CD4-positive, alpha-beta T cell (primary cell): ENCODE measurements around the gene PDIA4. TPM values are rescaled to one million over a fixed set of nuclear protein-coding genes. Genes with fewer than 3 reads are reported as not detected.

ENCODE experiments used
- ATAC-seq: fragments of 200-7000 bp; cut with Tn5 transposase; one replicate; pipeline ENCODE4 v1.10.0; 2022; ENCODE audit warnings: mild to moderate bottlenecking; ENCODE audit not compliant: poor library complexity
- CTCF ChIA-PET: fragments of 350-600 bp; sonication (Branson Sonifier 250); formaldehyde crosslinking; loops from one replicate; lab custom pipeline; 2021; ENCODE audit warnings: antibody characterized with exemption, inconsistent platforms; lab: Charles Lee
- POLR2A ChIA-PET: fragments of 350-600 bp; sonication (Branson Sonifier 250); formaldehyde crosslinking; loops from one replicate; lab custom pipeline; 2021; ENCODE audit warnings: antibody characterized with exemption, inconsistent platforms; lab: Charles Lee
- DNase-seq, 14 experiments: peaks; one replicate each; pipeline ENCODE4 v3.0.0-alpha.2; 2013 to 2020; ENCODE audit warnings: mixed read lengths in 2 of 14
- H3K27ac ChIP-seq, 2 donors: one replicate each; pipeline versions ENCODE4 v1.5.1 to v1.7.0; 2013; ENCODE audit warnings: low read length in 2 of 2, low read depth in 1 of 2, mild to moderate bottlenecking in 1 of 2
- H3K27me3 ChIP-seq, 2 experiments: 1 replicate in 1 of 2; 2 replicates in 1 of 2; pipeline versions ENCODE4 v1.6.1 to v1.7.0; 2013; ENCODE audit warnings: low read length in 2 of 2, control low read depth in 1 of 2, mild to moderate bottlenecking in 1 of 2, moderate library complexity in 1 of 2; ENCODE audit not compliant: insufficient read depth in 2 of 2, control insufficient read depth in 1 of 2
- H3K36me3 ChIP-seq: one replicate; pipeline ENCODE4 v1.6.1; 2013; ENCODE audit warnings: low read length, control low read depth; ENCODE audit not compliant: insufficient read depth
- H3K4me1 ChIP-seq: one replicate; pipeline ENCODE4 v1.6.1; 2013; ENCODE audit warnings: low read length, control low read depth; ENCODE audit not compliant: insufficient read depth
- H3K4me3 ChIP-seq: one replicate; pipeline ENCODE4 v1.5.1; 2013; ENCODE audit warnings: mild to moderate bottlenecking, low read length, moderate library complexity
- H3K9me3 ChIP-seq, 2 experiments: 1 replicate in 1 of 2; 2 replicates in 1 of 2; pipeline versions ENCODE4 v1.6.1 to v1.7.0; 2013; ENCODE audit warnings: low read length in 2 of 2, mild to moderate bottlenecking in 2 of 2, control low read depth in 1 of 2, moderate library complexity in 1 of 2; ENCODE audit not compliant: control insufficient read depth in 1 of 2, insufficient read depth in 1 of 2
- H3K27ac Mint-ChIP-seq: one replicate; pipeline ENCODE4 v1.8.0; 2020; ENCODE audit warnings: mixed read lengths
- H3K27me3 Mint-ChIP-seq: one replicate; pipeline ENCODE4 v1.8.0; 2021; ENCODE audit warnings: mixed read lengths
- H3K36me3 Mint-ChIP-seq: one replicate; pipeline ENCODE4 v1.8.0; 2021; ENCODE audit warnings: low read depth, mixed read lengths
- H3K4me1 Mint-ChIP-seq: one replicate; pipeline ENCODE4 v1.8.0; 2021; ENCODE audit warnings: low read depth, mixed read lengths
- H3K4me3 Mint-ChIP-seq: one replicate; pipeline ENCODE4 v1.8.0; 2020; ENCODE audit warnings: mild to moderate bottlenecking, mixed read lengths
- H3K9me3 Mint-ChIP-seq: one replicate; pipeline ENCODE4 v1.8.0; 2020; ENCODE audit warnings: mixed read lengths
- intact Hi-C, 2 experiments: fragments of 100-400 bp; cut with DNase I in 1 of 2; cut with micrococcal nuclease in 1 of 2; formaldehyde crosslinking; loops; one replicate each; pipeline versions ENCODE4 v1.15.1 to v1.9.0; 2023 to 2025; cut with DNase I, micrococcal nuclease
- total RNA-seq, 174 experiments: library from RNA in 2 of 174; stranded (reverse) in 2 of 174; gene quantifications; one replicate each; pipeline ENCODE4 v1.2.3 and lab custom pipeline; 2021 to 2026
- TF ChIP-seq, protein P1 (sequence below): fragments of 200-600 bp; IDR thresholded peaks from one replicate; pipeline ENCODE4 v1.8.0; 2022; ENCODE audit warnings: antibody characterized with exemption, mild to moderate bottlenecking

The PDIA4 gene
- total RNA-seq, 2 experiments from 2014 or later: 19.5 to 19.9 TPM

DNA sequence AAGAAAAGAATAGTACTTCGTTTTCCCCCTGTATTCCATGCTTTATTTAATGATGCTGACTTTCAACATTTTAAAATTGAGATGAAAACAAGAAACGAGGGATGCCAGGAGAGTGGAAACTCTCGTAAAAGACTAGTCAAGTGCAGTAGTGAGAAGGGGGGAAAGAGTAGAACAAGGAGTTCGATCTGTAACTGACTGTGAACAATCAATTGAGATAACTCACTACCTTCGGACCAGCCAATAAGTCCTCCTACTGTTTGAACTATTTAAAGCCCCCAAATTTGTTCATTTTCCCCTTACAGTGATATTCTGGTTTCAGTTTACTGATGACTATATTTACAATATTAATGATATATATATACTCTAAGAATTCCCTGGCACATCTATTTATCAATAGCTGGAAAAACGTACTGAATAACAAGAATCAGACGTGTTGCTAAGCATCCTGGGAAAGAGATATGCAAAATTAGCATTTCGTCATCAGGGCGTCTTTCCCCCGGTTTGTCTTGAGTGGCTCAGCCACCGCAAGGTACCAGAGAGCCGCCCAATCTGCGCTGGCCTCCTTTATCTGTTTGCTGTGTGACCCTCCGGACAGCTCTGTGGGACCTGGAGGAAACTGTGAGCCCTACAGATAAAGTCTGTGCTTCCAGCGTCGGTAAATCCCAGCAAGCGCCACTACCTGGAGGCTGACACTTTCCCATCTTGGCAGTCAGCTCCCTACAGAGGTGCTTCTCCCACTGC lies 41.1 kb downstream of the PDIA4 start:
- ATAC-seq: peak; percentile 71
- DNase-seq: peak; percentile 58 to 94 (median 70)
- TF ChIP-seq, protein P1, sequence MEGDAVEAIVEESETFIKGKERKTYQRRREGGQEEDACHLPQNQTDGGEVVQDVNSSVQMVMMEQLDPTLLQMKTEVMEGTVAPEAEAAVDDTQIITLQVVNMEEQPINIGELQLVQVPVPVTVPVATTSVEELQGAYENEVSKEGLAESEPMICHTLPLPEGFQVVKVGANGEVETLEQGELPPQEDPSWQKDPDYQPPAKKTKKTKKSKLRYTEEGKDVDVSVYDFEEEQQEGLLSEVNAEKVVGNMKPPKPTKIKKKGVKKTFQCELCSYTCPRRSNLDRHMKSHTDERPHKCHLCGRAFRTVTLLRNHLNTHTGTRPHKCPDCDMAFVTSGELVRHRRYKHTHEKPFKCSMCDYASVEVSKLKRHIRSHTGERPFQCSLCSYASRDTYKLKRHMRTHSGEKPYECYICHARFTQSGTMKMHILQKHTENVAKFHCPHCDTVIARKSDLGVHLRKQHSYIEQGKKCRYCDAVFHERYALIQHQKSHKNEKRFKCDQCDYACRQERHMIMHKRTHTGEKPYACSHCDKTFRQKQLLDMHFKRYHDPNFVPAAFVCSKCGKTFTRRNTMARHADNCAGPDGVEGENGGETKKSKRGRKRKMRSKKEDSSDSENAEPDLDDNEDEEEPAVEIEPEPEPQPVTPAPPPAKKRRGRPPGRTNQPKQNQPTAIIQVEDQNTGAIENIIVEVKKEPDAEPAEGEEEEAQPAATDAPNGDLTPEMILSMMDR: no peak
- H3K27me3 ChIP-seq: no peaks in the 10 kb centered on the region
- H3K9me3 ChIP-seq: no peaks in the 10 kb centered on the region
- Mint-ChIP-seq H3K4me1 (peaks cover 55% of the 10 kb centered on the region), H3K27me3 (peaks cover 5% of the 10 kb centered on the region), H3K27ac (peak overlapping the region; percentile 95), H3K9me3 (no peaks in the 10 kb centered on the region), H3K4me3 (peak overlapping the region; percentile 96), H3K36me3 (peaks cover 16% of the 10 kb centered on the region)
- peak overlapping the region; percentile 95 for H3K4me3 ChIP-seq
- CTCF ChIA-PET: interaction anchor here (1.3 to 2.1 kb wide), 6 partner anchors 14 to 160 kb away, joined by 3 to 13 read pairs (median 6); partner anchors contain the start of genes PDIA4 and ZNF398
- POLR2A ChIA-PET: interaction anchor here (1.0 to 1.6 kb wide), 8 partner anchors 14 to 289 kb away, joined by 3 to 14 read pairs (median 4); partner anchors contain the start of genes CUL1, EZH2, PDIA4 and ZNF398
- H3K36me3 ChIP-seq: no peaks in the 10 kb centered on the region
- peak overlapping the region; percentile 73 to 94 for H3K27ac ChIP-seq
- intact Hi-C loops: loop anchor here (1.0 to 10.0 kb wide), 5 partner anchors 41 to 438 kb away; partner anchors contain the start of genes EZH2 (in 1 of the 2), PDIA4 (in 1 of the 2) and ZNF786 (in 1 of the 2)
- peaks cover 41% of the 10 kb centered on the region for H3K4me1 ChIP-seq

GRCh38 chr7:148986742-148987009 lies 41.6 kb downstream of the PDIA4 start:
- Histone ChIP-seq H3K4me1 (peaks cover 41% of the 10 kb centered on the region), H3K9me3 (no peaks in the 10 kb centered on the region), H3K27ac (peak overlapping the region; percentile 73 to 94), H3K36me3 (no peaks in the 10 kb centered on the region), H3K4me3 (peak overlapping the region; percentile 95), H3K27me3 (no peaks in the 10 kb centered on the region)
- H3K27ac Mint-ChIP-seq: peak overlapping the region; percentile 95
- H3K36me3 Mint-ChIP-seq: peaks cover 16% of the 10 kb centered on the region
- H3K9me3 Mint-ChIP-seq: no peaks in the 10 kb centered on the region
- ChIA-PET CTCF (interaction anchor here (1.4 to 2.1 kb wide), 3 partner anchors 20 to 79 kb away, joined by 3 to 13 read pairs (median 8); partner anchors contain the start of gene PDIA4), POLR2A (interaction anchor here (1.2 to 1.6 kb wide), 5 partner anchors 24 to 288 kb away, joined by 3 to 14 read pairs (median 5); partner anchors contain the start of genes CUL1 and PDIA4)
- TF ChIP-seq, protein P1: no peak
- ATAC-seq (no peak), DNase-seq (peak in 2 of 14 experiments; percentile 34 to 44)
- peaks cover 55% of the 10 kb centered on the region for H3K4me1 Mint-ChIP-seq
- H3K4me3 Mint-ChIP-seq: peak overlapping the region; percentile 85
- intact Hi-C loops: loop anchor here (1.0 to 10.0 kb wide), 5 partner anchors 42 to 438 kb away; partner anchors contain the start of genes EZH2 (in 1 of the 2), PDIA4 (in 1 of the 2) and ZNF786 (in 1 of the 2)
- peaks cover 5% of the 10 kb centered on the region for H3K27me3 Mint-ChIP-seq

DNA sequence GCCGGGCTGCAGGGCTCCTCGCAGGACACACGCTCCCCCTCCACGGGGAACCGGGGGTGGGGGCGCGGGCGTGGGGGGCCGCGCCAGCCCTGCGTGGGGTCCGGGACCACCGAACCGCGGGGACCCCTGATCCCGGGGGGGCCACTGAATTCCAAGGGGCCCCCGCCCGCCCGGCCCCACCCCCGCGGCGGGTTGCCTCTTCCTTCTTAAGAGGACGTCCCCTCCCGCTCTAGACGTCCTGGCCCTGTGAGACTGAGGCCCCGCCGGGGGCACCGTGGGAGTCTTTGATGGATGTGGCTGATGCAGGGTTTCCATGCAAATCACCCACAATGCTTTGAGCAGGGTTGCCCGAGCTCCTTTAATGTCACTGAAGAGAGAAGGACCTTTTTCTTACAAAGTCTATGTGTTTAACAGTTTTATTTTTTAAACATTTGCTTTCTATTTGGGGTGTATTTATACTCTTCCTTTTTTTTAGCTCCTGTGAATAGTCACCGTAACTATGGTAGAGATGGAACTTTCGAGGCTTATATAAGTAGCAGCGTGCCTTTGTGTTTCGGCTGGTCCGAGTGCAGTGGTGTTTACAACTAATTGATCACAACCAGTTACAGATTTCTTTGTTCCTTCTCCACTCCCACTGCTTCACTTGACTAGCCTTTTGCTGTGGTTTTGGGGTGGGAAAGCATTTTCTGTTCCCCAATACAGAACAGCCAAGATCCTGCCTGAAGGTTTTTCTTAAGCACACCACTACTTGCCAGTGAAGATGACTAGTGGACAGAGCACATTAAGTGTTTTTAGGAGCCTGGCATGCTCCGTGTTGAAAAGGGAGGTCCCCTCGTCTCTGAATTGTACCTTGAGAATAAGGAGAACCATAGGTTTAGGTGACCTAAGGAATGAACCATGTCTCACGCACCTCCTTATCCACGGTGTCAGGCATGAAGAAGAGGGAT lies 44.8 kb downstream of the PDIA4 start:
- TF ChIP-seq, protein P1: no peak

More for the DNA sequence above, 44.8 kb downstream of the PDIA4 start:
- Histone ChIP-seq H3K9me3 (peaks cover 0 to 4% of the 10 kb centered on the region in 2 experiments), H3K4me1 (peaks cover 46% of the 10 kb centered on the region), H3K36me3 (no peaks in the 10 kb centered on the region), H3K4me3 (peak overlapping the region; percentile 62), H3K27me3 (no peaks in the 10 kb centered on the region), H3K27ac (peak overlapping the region in 1 of 2 donors; percentile 45)
- Mint-ChIP-seq H3K27me3 (peaks cover 5% of the 10 kb centered on the region), H3K27ac (peak overlapping the region; percentile 95), H3K4me3 (peak overlapping the region; percentile 94), H3K9me3 (no peaks in the 10 kb centered on the region), H3K36me3 (peaks cover 16% of the 10 kb centered on the region), H3K4me1 (peaks cover 66% of the 10 kb centered on the region)
- ChIA-PET CTCF (interaction anchor here (0.8 to 2.5 kb wide), 5 partner anchors 17 to 164 kb away, joined by 3 to 11 read pairs (median 6); partner anchors contain the start of gene ZNF398), POLR2A (interaction anchor here (1.0 to 2.7 kb wide), 9 partner anchors 17 to 285 kb away, joined by 3 to 18 read pairs (median 5); partner anchors contain the start of genes CUL1, EZH2, PDIA4 and ZNF398)
- intact Hi-C loops: loop anchor here (1.0 to 10.0 kb wide), 5 partner anchors 19 to 441 kb away; partner anchors contain the start of genes CUL1 (in 1 of the 2) and PDIA4 (in 1 of the 2)
- DNase-seq: peak; percentile 61 to 94 (median 72)
- ATAC-seq: peak; percentile 77
